NT2/D1 (cell line): ENCODE measurements around the gene MT1M.

ENCODE experiments used
- SUZ12 ChIP-seq: IDR thresholded peaks from 2 replicates; pipeline ENCODE4 v1.6.1; 2011; ENCODE audit not compliant: insufficient read length, insufficient read depth; ENCODE audit errors: extremely low read depth
- YY1 ChIP-seq: IDR thresholded peaks from 2 replicates; pipeline ENCODE4 v1.6.1; 2011; ENCODE audit not compliant: insufficient read length, insufficient read depth

DNA sequence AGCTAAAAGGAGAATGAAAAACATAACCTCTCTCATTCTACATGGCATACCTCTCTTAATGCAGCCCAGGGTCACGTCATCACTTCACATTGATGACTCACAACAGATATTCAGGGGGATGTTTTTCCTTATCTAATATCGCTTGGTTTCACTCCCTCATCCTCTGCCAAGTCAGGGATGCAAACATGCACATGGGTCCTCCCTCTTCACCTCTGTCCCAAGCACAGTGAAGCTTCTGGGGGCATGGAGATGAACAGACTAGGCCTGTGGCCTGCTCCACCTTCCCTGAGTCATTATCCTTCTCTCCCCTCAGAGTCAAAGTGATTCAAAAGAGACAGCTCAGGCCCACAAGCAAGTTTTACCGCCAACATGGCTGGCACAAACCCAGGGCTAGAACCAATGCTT is 26.4 kb upstream of the MT1M start:
- TF ChIP-seq YY1 = no peak
- no peak for TF ChIP-seq SUZ12
